HepG2 (cell line): ENCODE results near the gene DDX39B. TPM values are rescaled to one million over a fixed set of nuclear protein-coding genes. Genes with fewer than 3 reads are reported as not detected.
A peak's percentile ranks its signal among the peaks of the same experiment; 100 is the strongest.

Source experiments
- EP300 ChIP-seq, 3 experiments: sonication (generic) in 1 of 3; formaldehyde crosslinking in 1 of 3; IDR thresholded peaks; 2 replicates each; pipeline versions ENCODE4 v1.5.1 to v1.6.1; 2011 to 2020; ENCODE audit warnings: low read depth in 2 of 3, low read length in 2 of 3, borderline replicate concordance in 1 of 3, improper control_type of control experiment in 1 of 3, mild to moderate bottlenecking in 1 of 3, missing genetic modification reagents in 1 of 3, moderate library complexity in 1 of 3
- HNF1A ChIP-seq, 2 experiments: sonication (generic) in 1 of 2; formaldehyde crosslinking in 1 of 2; IDR thresholded peaks; 2 replicates each; pipeline versions ENCODE4 v1.4.0 to v1.6.1; 2016 to 2020; ENCODE audit warnings: borderline replicate concordance in 1 of 2, low read depth in 1 of 2, mild to moderate bottlenecking in 1 of 2, missing genetic modification reagents in 1 of 2
- HNRNPL ChIP-seq: fragments of 200-400 bp; formaldehyde crosslinking; IDR thresholded peaks from 2 replicates; pipeline ENCODE4 v1.6.1; 2017; ENCODE audit warnings: mild to moderate bottlenecking, low read depth, low read length
- MAZ ChIP-seq, 2 experiments: sonication (generic) in 1 of 2; formaldehyde crosslinking in 1 of 2; IDR thresholded peaks; 2 replicates each; pipeline versions ENCODE4 v1.5.0 to v1.6.1; 2012 to 2020; ENCODE audit warnings: low read depth in 2 of 2, mild to moderate bottlenecking in 2 of 2, borderline replicate concordance in 1 of 2, improper control_type of control experiment in 1 of 2, low read length in 1 of 2, missing genetic modification reagents in 1 of 2, moderate library complexity in 1 of 2
- NFKB2 ChIP-seq: sonication (generic); formaldehyde crosslinking; IDR thresholded peaks from 2 replicates; pipeline ENCODE4 v1.4.0; 2020; ENCODE audit warnings: missing genetic modification reagents, borderline replicate concordance
- NFYC ChIP-seq: IDR thresholded peaks from 2 replicates; pipeline ENCODE4 v1.6.1; 2016; ENCODE audit warnings: missing genetic modification reagents, missing compliant biosample characterization
- POGZ ChIP-seq: sonication (generic); formaldehyde crosslinking; IDR thresholded peaks from 2 replicates; pipeline ENCODE4 v1.4.0; 2020; ENCODE audit warnings: mild to moderate bottlenecking, missing genetic modification reagents
- RARG ChIP-seq: sonication (generic); formaldehyde crosslinking; IDR thresholded peaks from 2 replicates; pipeline ENCODE4 v1.4.0; 2020; ENCODE audit warnings: low read depth, mild to moderate bottlenecking, missing genetic modification reagents
- SIX4 ChIP-seq: sonication (generic); formaldehyde crosslinking; IDR thresholded peaks from 2 replicates; pipeline ENCODE4 v1.4.0; 2020; ENCODE audit warnings: missing genetic modification reagents
- SMYD3 ChIP-seq: sonication (generic); formaldehyde crosslinking; IDR thresholded peaks from 2 replicates; pipeline ENCODE4 v1.8.1; 2023; ENCODE audit warnings: mild to moderate bottlenecking, missing genetic modification reagents
- ZFAT ChIP-seq: sonication (generic); formaldehyde crosslinking; conservative IDR thresholded peaks from 2 replicates; pipeline ENCODE4 v1.8.1; 2023; ENCODE audit warnings: missing genetic modification reagents, inconsistent platforms
- ZNF746 ChIP-seq: sonication (generic); formaldehyde crosslinking; IDR thresholded peaks from 2 replicates; pipeline ENCODE4 v1.8.0; 2022; ENCODE audit warnings: mild to moderate bottlenecking, missing genetic modification reagents
- ZNF766 ChIP-seq: sonication (generic); formaldehyde crosslinking; IDR thresholded peaks from 2 replicates; pipeline ENCODE4 v1.5.0; 2020; ENCODE audit warnings: missing genetic modification reagents, borderline replicate concordance
- ZNF841 ChIP-seq: sonication (generic); formaldehyde crosslinking; IDR thresholded peaks from 2 replicates; pipeline ENCODE4 v1.8.1; 2023; ENCODE audit warnings: missing genetic modification reagents, borderline replicate concordance
- polyA plus RNA-seq, 8 experiments: library from polyadenylated mRNA; depleted of rRNA in 3 of 8; stranded (reverse) in 7 of 8; unstranded in 1 of 8; fragments of >200 nt; fragmentation: Illumina TruSeq in 4 of 8; extraction: Trizol in 4 of 8; gene quantifications; 2 replicates each; pipeline versions ENCODE4 v1.2.1 to v1.2.3, GENCODE V29; 2011 to 2016; ENCODE audit warnings: low read depth in 4 of 8, missing spikeins in 1 of 8, mixed read lengths in 1 of 8; ENCODE audit not compliant: insufficient read depth in 1 of 8
- total RNA-seq, 5 experiments: library from RNA; depleted of rRNA; stranded (reverse); fragments of >200 nt; fragmentation: Illumina TruSeq; extraction: Trizol; gene quantifications; 2 replicates each; pipeline ENCODE4 v1.2.3, GENCODE V29; 2016; ENCODE audit warnings: low read depth in 1 of 5
- TF ChIP-seq, protein P1 (sequence below): sonication (generic); formaldehyde crosslinking; IDR thresholded peaks from 2 replicates; pipeline ENCODE4 v1.4.0; 2020; ENCODE audit warnings: mild to moderate bottlenecking, missing genetic modification reagents

Gene DDX39B
- total and polyA plus RNA-seq, 2 of the 13 experiments (the other 11 are each of a cell fraction or from before 2014, with no cell fraction given): 570 to 678 TPM

DNA sequence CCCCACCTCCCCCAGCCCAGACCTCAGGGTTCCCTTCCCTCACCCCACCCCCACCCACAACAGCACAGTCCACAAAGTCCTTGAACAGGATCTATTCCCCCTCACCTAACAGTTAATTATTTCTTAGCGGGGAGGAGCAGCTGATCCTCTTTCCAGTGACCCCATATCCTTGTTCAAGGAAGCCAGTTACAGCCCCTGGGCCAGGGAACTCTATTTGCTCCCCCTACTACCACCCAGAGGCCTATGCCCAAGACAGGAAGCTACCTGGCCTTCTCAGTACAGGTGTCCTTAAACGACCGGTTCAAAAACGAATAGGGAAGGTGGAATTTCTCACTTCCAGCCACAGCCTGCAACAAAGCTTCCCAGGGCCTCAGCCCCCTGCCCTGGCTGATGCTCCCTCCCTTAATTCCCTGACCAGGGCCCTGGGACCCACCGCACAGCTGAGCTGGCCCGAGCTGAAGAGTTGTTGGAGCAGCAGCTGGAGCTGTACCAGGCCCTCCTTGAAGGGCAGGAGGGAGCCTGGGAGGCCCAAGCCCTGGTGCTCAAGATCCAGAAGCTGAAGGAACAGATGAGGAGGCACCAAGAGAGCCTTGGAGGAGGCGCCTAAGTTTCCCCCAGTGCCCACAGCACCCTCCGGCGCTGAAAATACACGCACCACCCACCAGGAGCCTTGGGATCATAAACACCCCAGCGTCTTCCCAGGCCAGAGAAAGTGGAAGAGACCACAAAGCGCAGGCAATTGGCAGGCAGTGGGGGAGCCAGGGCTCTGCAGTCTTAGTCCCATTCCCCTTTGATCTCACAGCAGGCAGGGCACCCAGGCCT, 12.3 kb downstream of the DDX39B start (continued):
- TF ChIP-seq ZNF841 (CRISPR knock-in tag) (no peak), EP300 (IDR thresholded peaks at IDR 0.05; ENCODE audit: low read depth in 2 of 2, low read length in 2 of 2) (no peak; a peak in 2 of 4 replicates), EP300 (CRISPR knock-in tag; IDR thresholded peaks at IDR 0.05; ENCODE audit: borderline replicate concordance) (no peak), ZNF766 (CRISPR knock-in tag) (no peak), ZFAT (CRISPR knock-in tag) (no peak), RARG (CRISPR knock-in tag) (no peak), NFKB2 (CRISPR knock-in tag) (peak; percentile 30; the same call in 1 of the 2 replicates), SMYD3 (CRISPR knock-in tag) (no peak), HNF1A (IDR thresholded peaks at IDR 0.05; ENCODE audit: low read depth) (peak; percentile 84), HNF1A (CRISPR knock-in tag; IDR thresholded peaks at IDR 0.05; ENCODE audit: borderline replicate concordance) (peak; percentile 81), HNRNPL (no peak), SIX4 (CRISPR knock-in tag) (no peak), ZNF746 (no peak), MAZ (IDR thresholded peaks at IDR 0.05; ENCODE audit: borderline replicate concordance, low read depth, low read length) (no peak), MAZ (CRISPR knock-in tag; IDR thresholded peaks at IDR 0.05; ENCODE audit: low read depth) (no peak), NFYC (no peak), POGZ (no peak)
- TF ChIP-seq, protein P1, sequence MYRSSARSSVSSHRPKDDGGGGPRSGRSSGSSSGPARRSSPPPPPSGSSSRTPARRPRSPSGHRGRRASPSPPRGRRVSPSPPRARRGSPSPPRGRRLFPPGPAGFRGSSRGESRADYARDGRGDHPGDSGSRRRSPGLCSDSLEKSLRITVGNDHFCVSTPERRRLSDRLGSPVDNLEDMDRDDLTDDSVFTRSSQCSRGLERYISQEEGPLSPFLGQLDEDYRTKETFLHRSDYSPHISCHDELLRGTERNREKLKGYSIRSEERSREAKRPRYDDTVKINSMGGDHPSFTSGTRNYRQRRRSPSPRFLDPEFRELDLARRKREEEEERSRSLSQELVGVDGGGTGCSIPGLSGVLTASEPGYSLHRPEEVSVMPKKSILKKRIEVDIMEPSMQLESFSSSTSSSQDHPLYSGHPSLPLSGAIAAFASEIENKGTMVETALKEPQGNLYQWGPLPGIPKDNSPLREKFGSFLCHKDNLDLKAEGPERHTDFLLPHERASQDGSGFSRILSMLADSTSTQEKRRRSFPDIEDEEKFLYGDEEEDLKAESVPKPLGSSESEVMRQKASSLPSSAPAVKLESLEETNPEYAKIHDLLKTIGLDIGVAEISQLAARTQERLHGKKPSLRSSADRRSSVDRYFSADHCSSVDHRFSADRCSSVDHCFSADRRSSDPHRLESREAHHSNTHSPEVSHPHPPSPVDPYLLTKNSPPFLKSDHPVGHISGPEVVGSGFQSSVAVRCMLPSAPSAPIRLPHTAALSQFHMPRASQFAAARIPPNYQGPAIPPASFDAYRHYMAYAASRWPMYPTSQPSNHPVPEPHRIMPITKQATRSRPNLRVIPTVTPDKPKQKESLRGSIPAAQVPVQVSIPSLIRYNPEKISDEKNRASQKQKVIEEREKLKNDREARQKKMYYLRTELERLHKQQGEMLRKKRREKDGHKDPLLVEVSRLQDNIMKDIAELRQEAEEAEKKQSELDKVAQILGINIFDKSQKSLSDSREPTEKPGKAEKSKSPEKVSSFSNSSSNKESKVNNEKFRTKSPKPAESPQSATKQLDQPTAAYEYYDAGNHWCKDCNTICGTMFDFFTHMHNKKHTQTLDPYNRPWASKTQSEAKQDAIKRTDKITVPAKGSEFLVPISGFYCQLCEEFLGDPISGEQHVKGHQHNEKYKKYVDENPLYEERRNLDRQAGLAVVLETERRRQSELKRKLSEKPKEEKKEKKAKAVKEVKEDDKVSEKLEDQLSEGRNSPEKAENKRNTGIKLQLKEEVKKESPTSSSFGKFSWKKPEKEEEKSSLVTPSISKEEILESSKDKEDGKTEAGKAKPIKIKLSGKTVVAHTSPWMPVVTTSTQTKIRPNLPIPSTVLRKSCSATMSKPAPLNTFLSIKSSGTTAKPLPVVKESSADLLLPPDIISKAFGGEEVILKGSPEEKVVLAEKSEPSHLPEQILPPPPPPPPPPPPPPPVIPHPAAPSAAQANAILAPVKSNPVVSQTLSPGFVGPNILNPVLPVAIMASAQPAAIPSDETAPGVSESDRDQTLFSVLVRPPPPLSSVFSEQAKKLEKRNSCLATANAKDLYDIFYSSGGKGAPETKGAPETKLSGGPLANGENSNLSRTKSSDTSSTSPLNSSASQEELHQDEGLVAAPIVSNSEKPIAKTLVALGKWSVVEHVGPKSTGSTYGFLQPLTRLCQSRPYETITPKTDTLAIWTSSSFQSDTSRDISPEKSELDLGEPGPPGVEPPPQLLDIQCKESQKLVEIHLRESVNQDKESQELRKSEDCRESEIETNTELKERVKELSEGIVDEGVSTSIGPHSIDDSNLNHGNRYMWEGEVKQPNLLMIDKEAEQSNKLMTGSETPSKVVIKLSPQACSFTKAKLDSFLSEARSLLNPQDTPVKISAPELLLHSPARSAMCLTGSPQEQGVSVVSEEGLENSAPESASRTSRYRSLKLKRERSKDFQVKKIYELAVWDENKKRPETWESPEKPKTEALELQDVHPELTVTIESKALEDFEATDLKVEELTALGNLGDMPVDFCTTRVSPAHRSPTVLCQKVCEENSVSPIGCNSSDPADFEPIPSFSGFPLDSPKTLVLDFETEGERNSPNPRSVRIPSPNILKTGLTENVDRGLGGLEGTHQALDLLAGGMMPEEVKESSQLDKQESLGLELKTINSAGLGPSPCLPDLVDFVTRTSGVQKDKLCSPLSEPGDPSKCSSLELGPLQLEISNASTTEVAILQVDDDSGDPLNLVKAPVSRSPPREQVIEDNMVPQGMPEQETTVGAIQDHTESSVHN (CRISPR knock-in tag): no peak
